HG02885 (cell line): ENCODE measurements around the gene KAZALD1.
"Not testable (repeated sequence)": the region's sequence is repeated elsewhere in the genome, so short reads cannot be mapped to it uniquely, and the experiment has no call there.

ENCODE experiments used
- ATAC-seq: cut with Tn5 transposase; IDR thresholded peaks from one replicate; pipeline ENCODE4 v1.9.1; 2021; ENCODE audit warnings: mild to moderate bottlenecking; ENCODE audit not compliant: unreplicated experiment, poor library complexity

KAZALD1 gene

DNA sequence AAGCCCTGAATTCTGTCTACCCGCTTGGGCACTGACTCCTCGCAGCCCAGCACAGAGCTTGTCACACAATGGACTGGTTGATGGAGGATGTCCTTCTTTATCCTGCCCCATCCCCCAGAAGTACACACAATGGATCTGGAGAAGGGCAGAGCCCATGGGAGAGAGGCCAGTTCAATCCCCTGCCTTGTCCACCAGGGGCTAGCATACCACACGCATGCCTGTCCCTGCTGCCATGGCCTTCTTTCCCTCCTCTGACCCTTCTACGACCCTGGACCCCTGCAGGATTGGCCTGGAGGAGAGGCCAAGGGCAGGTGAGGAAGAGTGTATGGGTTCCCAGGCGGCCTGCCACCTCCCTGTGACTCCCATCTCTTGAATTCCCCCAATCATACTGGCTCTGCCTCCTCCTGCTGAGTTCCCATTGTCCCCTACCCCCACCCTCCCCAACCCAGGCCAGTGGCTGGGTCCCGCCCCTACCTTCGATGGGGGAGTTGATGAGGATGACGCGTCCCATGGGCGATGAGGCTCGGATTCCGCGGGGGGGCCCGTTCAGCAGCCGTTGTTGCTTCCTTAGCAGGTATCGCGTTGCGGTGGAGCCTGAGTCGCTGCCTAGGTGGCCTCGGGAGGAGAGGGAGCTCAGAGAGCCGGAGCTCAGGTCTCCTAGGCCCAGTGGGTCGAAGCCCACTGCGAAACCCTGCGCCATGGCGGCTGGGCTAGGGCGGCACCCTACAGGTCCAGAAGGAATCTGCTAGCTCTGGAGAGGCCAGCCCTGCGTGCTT, 32.1 kb upstream of the KAZALD1 start:
- no peak for ATAC-seq

DNA sequence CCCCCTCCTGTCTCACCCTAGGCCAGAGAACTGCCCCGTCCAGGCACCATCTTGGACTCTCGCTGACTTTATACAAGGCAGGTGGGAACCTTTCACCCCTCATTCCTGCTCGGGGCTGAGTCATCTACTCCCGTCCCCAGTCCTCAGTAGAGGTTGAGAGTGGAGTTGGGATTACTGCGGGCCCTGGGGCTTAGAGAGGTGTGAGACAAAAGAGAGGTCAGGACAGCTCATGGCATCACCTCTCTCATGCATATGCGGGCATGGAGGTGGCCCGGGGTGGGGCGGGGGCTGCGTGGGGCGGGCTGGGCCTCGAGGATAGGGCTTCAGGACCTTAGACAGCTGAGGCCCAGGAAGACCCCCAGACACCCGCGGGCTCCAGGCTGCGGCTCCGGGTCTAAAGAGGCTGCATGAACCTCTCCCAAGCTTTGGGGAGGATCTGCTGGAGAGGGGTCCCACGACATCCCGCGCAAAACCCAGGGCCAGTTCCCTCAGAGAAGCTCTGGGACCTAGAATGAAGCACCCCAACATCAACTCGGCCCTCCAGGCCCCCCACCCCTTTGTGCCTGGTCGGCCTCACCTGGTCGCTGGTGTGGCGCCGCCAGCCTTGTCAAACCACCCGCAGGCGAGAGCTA, 31.2 kb upstream of the KAZALD1 start:
- no peak for ATAC-seq

DNA sequence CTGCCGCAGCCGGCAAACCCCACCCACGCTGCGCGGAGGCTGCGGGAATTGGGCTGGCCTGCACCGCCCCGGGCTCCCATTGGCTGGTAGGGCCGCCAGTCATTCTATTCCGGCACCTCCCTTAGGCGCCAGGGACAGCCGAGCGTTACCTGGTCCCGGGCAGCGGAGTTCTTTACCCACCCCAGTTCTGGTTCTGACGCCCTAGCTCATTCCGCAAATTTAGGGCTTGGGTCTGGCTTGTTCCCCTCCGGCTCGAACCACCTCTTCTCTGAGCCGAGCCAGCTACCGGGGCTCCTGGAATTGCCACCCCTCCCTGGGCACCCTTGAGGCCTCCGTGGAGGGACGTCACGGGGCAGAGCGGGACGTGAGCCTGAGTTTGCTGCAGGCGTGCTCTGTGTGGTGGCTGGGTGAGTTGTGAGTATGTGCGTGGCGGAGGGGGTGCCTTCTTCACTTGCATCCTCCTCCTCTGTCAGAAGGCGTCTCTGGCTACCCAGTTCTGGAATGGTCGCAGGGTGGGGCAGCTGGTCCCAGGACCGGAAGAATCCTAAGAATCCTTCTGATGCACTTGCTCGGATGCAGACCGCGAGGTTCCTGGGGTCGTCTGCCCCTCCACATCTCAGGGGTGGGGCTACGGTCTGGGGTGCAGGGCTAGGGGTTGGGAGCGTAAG, 30.5 kb upstream of the KAZALD1 start, which contains the start of the genes PDZD7 and SFXN3:
Gene PDZD7 (minus strand): TSS at position 2 of the 668 bp plus-strand sequence. CDS start 910 bp downstream, outside the sequence.
Gene SFXN3 (plus strand): TSS at position 107 of the 668 bp plus-strand sequence. CDS start 3,461 bp downstream, outside the sequence.
- peak; percentile 94 for ATAC-seq

DNA sequence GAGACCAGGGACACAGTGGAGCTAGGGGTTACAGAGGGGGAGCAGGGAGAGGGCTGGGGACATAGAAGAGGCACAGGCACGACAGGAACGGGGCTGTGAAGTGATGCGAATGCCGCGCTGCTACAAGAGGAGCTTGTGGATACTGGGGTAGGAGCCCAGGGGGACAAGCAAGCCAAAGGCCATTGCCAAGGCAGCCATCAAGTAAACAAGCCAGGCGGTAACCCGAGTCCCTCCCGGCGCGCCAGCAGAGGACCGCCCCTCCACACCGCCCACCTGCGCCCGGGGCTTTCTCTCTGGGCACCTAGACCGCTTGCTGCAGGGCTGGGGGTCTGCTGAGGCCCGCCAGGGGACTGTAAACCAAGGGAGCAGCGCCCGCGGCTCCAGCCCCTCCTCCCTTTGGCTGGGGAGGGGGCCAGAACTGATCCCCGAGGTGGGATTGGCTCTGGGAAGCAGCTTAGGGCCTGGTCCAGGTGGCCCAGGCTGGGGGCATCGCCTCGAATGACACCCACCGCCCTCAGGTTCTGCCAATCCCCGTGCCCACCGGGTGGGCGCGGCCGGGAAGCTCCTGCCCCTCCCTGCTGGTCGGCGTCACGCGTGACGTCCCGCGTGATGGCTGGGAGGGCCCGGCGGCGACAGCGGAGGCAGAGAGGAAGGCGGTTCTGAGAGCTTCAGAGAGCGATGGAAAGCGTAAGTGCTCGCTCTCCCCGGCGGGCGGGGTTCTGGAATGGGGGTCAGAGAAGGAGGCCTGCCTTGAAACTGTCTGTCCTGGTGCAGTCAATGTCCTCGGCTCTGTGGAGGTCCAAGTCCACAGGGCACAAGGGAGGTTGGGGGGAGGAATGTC, 29.8 kb upstream of the KAZALD1 start:
- ATAC-seq, result peak; percentile 43

DNA sequence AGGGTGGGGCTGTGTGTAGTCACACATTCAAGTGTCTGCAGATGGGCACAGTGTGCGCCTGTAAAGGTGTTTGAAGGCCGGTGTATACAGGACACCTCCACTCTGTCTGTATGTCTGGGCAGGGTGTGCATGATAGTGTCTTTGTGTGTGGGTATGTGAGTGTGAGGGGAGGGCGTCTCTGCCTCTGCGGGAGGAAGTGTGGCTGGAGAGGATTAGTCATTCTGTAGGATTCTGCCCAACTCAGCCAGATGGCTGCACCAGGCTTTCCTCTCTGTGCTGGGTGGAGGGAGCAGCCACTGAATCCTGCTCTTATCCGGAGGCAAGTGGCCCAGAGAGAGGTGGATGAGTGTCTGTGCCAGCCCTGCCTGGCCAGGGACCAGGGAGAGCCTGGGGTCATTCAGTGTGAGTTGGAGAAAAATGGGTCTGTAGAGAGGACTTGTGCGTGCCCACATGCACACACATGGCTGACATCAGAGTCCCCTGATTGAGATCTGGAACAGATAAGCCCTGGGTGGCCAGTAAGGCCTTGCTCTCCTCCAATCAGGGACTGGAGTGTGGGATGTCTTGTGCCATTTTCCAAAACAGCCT, 29.1 kb upstream of the KAZALD1 start:
- peak; percentile 15 for ATAC-seq

DNA sequence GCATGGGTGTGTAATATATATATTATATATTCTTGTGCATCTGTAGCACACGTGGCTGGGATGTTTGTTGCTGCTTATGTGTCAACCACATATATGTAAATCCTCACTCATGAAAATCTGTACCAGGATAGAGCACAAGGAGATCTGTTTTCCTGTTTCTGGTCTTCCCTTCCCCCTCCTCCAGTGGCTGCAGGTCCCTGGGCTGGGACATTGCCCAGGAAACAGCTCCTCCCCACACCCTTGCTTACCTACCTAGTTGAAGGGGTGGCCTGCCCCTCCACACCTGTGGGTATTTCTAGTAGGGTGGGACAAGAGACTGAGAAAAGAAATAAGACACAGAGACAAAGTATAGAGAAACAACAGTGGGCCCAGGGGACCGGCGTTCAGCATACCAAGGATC, 28.5 kb upstream of the KAZALD1 start:
- no peak for ATAC-seq

DNA sequence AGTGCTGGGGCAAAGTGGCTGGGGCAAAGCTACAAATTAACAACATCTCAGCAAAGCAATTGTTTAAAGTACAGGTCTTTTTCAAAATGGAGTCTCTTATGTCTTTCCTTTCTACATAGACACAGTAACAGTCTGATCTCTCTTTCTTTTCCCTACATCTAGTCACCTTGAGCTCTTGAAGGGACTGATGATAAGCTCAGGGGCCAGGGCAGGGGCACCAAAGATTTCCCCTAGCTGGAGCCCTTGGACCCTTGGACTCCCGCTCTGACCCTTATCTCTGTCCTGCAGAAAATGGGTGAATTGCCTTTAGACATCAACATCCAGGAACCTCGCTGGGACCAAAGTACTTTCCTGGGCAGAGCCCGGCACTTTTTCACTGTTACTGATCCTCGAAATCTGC, 27.4 kb upstream of the KAZALD1 start:
- not testable (repeated sequence) for ATAC-seq

DNA sequence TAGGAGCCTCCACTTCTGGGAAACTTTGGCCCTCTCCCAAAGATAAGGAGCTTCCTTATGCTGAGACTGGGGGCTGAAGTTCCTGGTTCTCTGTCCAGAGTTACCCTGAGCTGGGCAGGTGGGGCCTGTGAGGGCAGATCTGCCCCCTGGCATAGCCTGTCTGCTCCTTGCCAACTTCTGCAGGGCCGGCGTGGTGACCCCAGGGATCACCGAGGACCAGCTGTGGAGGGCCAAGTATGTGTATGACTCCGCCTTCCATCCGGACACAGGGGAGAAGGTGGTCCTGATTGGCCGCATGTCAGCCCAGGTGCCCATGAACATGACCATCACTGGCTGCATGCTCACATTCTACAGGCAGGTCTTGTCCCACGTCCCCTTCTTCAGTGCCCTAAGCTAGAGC, 26.5 kb upstream of the KAZALD1 start:
- no peak for ATAC-seq

DNA sequence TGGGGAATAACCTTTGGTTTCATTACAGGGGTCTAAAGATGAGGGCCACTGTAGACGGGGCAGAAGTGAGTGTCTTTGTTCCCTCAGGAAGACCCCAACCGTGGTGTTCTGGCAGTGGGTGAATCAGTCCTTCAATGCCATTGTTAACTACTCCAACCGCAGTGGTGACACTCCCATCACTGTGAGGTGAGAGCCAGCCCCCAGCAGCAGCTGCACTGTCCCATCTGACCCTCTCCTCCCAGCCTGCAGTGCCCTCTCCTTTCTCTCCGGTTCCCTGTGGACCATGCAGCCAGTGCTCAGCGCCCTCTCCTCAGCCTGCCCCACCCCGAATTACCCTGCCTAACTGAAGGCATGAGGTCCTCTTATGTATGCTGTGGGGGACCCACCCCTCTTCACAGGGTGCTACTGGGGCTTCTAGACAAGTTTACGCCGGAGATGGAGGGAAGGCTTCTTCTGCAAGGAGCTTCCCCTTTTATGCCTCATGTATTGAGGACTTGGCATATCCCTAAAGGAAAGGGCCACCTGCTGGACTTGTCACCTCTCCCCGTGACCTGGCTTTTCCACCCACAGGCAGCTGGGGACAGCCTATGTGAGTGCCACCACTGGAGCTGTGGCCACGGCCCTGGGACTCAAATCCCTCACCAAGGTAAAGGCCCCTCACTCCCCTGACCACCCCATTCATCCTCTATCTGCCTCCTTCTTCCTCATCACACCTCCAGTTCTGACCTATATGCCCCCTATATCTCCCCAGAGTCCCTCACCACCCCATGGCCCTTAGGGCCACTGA, 25.7 kb upstream of the KAZALD1 start:
- ATAC-seq, result no peak

DNA sequence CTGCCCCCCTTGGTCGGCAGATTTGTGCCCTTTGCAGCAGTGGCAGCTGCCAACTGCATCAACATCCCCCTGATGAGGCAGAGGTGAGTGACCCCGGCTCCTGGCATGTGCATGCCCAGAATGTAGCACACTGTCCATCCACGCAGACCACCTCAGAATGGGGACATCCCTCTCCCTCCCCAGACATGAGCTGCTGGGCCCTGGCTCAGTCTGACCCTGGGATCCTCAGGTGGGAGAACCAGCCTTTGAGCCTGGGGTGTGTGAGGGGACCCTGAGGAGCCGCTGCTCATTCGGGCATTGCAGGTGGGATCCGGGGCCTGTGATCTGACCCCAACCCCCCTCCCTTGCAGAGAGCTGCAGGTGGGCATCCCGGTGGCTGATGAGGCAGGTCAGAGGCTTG, 25.1 kb upstream of the KAZALD1 start:
- no peak for ATAC-seq

DNA sequence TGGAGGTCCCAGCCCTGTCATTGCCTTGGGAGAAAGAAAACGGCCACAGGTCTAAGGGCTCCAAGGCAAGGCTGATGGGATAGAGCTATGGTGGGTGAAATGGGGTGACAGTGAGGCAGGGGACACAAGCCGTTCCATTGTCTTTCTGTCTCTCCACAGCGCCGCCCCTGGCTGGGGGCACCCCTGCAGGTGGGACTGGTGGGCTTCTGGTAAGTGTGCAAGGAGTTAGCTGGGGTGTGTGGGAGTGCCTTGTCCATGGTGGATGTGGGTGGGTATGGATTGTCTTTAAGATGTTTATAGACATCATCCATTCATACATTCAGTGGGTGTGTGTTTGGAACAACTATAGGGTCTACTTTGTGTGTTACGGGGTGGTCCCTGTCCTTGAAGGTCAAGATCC, 23.3 kb upstream of the KAZALD1 start:
- no peak for ATAC-seq

DNA sequence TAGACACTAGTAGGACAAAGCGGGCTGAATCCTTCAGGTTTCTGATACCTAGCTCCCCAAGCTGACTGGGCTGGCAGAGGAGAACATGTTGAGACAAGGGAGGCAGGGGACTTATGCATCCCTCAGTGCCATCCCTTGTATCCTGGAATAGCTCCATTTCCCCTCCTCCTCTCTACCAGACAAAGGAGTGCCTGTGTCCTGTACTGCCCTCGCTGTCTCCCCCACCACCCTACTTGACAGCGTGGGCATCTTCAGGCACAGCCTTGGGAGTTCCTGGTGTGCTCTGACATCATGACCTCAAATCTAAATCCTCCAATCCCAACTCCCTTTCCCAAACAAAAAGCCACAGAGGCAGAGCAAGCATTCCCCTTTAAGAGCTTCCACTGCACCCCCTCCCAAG, 21.7 kb upstream of the KAZALD1 start:
- ATAC-seq, result no peak

DNA sequence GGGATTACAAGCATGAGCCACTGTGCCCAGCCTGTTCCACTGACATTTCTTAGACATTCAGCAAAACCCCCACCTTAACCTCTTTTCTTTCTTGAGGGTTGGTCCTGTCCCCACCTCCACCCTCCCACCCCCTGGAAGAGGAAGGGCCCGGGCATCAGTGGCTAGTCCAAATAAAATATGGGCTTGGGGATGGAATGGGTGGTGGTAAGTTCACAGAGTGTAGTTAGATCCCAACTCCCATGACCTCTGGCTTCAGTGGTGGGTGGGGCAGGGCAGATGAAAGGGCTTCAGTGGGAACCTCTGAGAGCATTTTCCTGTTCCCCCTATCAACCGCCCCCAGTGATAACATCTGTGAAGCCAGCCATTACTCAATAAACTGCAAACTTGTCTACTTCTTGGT, 20.9 kb upstream of the KAZALD1 start:
- no peak for ATAC-seq

DNA sequence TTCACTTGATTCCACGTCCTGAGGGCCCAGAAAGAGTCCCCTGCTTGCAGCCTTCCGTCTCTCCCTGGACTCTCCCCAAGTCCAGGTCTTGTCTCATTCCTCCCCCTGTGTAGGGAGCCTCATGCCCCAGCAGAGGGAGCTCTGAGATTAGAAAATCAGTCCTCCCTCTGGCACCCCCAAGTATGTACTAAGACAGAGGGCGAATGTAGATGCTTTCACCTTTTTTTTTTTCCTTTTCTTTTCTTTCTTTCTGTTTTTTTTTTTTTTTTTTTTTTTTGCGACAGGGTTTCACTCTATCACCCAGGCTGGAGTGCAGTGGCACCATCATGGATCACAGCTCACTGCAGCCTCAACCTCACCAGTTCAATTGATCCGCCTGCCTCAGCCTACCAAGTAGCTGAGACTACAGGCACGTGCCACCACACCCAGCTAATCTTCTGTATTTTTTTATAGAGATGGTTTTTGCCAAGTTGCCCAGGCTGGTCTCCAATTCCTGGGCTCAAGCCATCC, 20.5 kb upstream of the KAZALD1 start:
- ATAC-seq, result peak; percentile 69

DNA sequence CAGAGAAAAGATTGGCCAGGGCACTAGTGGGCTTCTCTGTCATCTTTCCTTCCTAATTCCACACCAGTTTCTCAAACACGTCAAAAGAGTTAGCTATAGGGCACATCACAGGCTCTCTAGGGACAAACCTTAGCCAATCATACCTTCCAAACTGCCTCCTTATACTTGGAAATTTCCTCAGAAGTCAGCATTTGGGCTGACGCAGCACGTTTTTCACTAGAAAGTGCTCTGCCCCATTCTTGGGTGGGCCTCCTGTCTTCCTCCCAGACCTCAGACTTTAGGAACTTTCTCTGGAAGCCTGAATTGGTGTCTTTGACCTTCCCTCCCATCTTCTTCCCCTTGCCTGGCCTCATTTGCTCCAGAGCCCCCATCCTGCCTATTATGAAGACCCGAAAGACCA, 19.7 kb upstream of the KAZALD1 start:
- no peak for ATAC-seq

DNA sequence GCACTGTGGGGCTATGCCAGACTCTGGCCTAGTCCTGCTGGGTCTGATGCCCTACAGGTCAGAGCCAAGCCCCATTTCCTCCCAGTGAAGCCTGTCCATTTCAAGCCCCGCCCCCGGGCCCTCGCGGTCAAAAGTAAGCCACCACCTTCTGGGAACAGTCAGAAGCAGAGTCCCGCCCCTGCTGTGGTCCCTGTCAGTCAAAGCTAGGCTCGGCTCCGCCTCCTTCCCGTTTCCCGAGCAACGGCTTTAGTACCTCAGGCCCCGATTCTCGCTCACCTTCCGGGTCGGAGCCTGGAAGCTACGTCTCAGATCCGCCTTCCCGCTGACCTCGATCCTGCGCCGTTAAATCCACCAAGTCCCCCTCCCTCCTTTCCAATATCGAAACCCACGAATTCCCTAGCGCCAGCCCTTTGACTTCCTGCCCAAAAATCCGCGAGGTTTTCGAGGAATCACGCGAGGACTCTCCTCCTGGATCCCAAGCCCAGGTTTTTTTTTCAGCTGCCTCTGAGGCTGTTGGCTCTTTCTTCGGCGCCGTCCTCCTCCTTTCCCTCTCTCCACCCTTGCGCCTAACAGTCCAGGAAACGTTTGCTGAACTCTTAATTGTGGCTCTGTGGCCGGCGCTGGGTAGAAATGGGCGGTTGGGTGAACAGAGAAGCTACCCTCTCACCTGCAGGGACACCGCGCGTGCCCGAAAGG, 19.0 kb upstream of the KAZALD1 start:
- peak; percentile 94 for ATAC-seq

DNA sequence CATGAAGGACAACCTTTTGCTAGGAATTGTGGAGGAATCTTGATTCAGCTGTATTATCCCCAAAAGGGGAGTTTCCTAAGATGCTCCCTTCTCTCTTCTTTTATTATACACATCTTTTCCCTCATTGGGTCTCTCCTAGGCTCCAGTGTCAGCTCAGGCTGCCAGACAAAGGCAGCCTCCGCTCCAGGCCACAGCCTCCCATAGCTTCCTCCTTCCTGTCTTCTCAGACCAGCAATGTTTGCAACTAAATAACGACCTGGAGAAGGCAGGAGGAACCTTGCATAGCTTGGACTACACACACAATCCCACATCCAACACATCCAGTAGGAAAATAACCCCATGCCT, 18.5 kb upstream of the KAZALD1 start:
- ATAC-seq, result no peak

DNA sequence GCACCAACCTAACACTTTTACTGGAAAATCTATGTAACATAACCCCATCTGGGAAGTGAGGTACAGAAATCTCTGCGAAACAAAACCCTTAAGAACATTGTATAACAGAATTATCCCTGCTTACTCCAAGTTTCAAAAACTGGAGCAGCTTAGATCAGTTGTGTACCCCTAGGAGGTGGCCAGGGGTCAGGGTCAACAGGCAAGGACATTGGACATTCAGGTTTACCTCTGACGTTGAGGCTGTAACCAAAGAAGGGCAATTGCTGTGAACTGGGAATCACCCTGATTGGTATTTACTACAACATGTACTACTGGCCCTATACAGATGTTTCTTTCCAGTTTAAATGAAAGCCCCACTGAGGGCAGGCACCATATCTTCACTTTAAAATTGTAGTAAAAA, 17.7 kb upstream of the KAZALD1 start:
- no peak for ATAC-seq
